HCT116 (cell line): ENCODE data around the gene GATB.

Experiments
- CBX3 ChIP-seq: IDR thresholded peaks from 2 replicates; pipeline ENCODE4 v1.6.1; 2012; ENCODE audit warnings: low read depth
- CEBPB ChIP-seq: IDR thresholded peaks from 2 replicates; pipeline ENCODE4 v1.6.1; 2012; ENCODE audit warnings: low read depth
- EZH2phosphoT487 ChIP-seq: fragments of 200-600 bp; IDR thresholded peaks from 2 replicates; pipeline ENCODE4 v1.6.1; 2018; ENCODE audit warnings: antibody characterized with exemption, borderline replicate concordance
- MAX ChIP-seq: IDR thresholded peaks from 2 replicates; pipeline ENCODE4 v1.6.1; 2012
- POLR2AphosphoS5 ChIP-seq: IDR thresholded peaks from 2 replicates; pipeline ENCODE4 v1.6.1; 2011; ENCODE audit warnings: mild to moderate bottlenecking, low read depth, low read length, moderate library complexity
- REST ChIP-seq: IDR thresholded peaks from 2 replicates; pipeline ENCODE4 v1.6.1; 2012; ENCODE audit warnings: low read depth
- SIN3A ChIP-seq: IDR thresholded peaks from 2 replicates; pipeline ENCODE4 v1.6.1; 2012; ENCODE audit warnings: low read depth
- TCF7L2 ChIP-seq: IDR thresholded peaks from 2 replicates; pipeline ENCODE4 v1.7.0; 2011; ENCODE audit warnings: borderline replicate concordance, inconsistent platforms; ENCODE audit not compliant: insufficient read depth, insufficient read length; ENCODE audit errors: extremely low read depth
- ZFX ChIP-seq: fragments of 450-650 bp; IDR thresholded peaks from 2 replicates; pipeline ENCODE4 v1.6.1; 2017
- ZNF274 ChIP-seq: fragments of 200-500 bp; sonication (Bioruptor generic); IDR thresholded peaks from 2 replicates; pipeline ENCODE4 v1.6.1; 2014; ENCODE audit warnings: mild to moderate bottlenecking, low read depth, low read length, inconsistent platforms
- TF ChIP-seq, protein P1 (sequence below), 3 experiments: fragments of 200-600 bp in 1 of 3; sonication (generic) in 1 of 3; IDR thresholded peaks in 2 of 3; conservative IDR thresholded peaks in 1 of 3; 2 replicates each; pipeline ENCODE4 v1.5.1; 2012 to 2017; ENCODE audit warnings: low read depth in 2 of 3, low read length in 2 of 3, antibody characterized with exemption in 1 of 3, borderline replicate concordance in 1 of 3, control low read depth in 1 of 3, mild to moderate bottlenecking in 1 of 3, mixed read lengths in 1 of 3, mixed run types in 1 of 3, moderate library complexity in 1 of 3; ENCODE audit not compliant: insufficient read depth in 1 of 3

DNA sequence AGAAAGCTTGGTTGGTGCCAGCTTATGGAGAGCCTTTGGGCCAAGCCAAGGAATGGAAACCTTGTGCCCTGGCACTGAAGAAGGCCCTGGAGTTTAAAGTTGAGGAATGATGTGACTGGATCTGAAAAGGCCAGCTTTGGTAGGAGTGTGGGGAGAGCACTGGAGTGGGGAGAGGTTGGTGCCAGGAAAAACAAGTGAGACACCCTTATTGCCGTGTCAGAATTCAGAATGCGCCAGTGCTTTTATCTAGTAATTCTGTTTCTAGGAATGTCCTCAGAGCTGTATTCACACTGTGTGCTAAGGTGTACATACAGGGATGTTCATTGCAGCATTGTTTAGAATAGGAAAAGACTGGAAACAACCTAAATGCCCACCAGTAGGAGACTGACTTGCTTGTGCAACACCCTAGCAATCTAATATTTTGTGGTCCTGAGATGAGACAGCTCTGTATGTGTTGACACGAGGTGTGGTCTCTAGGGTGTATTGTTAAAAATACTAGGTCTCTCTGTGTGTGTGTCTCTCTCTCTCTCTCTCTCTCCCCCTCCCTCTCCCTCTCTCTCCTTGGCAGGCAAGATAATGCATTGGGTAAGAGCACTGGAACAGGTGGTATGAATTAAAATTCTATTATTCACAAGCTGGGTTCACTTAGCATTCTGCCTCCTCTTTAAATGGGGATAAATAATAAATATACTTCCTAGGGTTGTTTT is 107.8 kb downstream of the GATB start:
- TF ChIP-seq ZNF274 (no peak), EZH2phosphoT487 (no peak), SIN3A (no peak), REST (no peak), TCF7L2 (no peak), CBX3 (no peak), MAX (no peak), POLR2AphosphoS5 (no peak), ZFX (no peak), CEBPB (no peak)
- TF ChIP-seq, protein P1, sequence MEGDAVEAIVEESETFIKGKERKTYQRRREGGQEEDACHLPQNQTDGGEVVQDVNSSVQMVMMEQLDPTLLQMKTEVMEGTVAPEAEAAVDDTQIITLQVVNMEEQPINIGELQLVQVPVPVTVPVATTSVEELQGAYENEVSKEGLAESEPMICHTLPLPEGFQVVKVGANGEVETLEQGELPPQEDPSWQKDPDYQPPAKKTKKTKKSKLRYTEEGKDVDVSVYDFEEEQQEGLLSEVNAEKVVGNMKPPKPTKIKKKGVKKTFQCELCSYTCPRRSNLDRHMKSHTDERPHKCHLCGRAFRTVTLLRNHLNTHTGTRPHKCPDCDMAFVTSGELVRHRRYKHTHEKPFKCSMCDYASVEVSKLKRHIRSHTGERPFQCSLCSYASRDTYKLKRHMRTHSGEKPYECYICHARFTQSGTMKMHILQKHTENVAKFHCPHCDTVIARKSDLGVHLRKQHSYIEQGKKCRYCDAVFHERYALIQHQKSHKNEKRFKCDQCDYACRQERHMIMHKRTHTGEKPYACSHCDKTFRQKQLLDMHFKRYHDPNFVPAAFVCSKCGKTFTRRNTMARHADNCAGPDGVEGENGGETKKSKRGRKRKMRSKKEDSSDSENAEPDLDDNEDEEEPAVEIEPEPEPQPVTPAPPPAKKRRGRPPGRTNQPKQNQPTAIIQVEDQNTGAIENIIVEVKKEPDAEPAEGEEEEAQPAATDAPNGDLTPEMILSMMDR (IDR thresholded peaks at IDR 0.05 in 2 of 3, conservative IDR thresholded peaks at IDR 0.05 in 1 of 3; ENCODE audit: borderline replicate concordance in 1 of 3, insufficient read depth in 1 of 3, low read depth in 2 of 3, low read length in 2 of 3), result no peak
